Natural killer cell (primary cell): Measurements from ENCODE around the gene ACLY. TPM values are rescaled to one million over a fixed set of nuclear protein-coding genes. Genes with fewer than 3 reads are reported as not detected.

Experiments
- ATAC-seq, 3 donors: fragments of 150-1000 bp in 2 of 3; fragments of 200-7000 bp in 1 of 3; cut with Tn5 transposase; 1 replicate in 1 of 3; 2 replicates in 2 of 3; pipeline ENCODE4 v1.10.0; 2021; ENCODE audit warnings: mild to moderate bottlenecking in 2 of 3, moderate library complexity in 2 of 3
- DNase-seq, 2 donors: peaks; one replicate each; pipeline versions ENCODE4 v3.0.0 to v3.0.0-alpha.2; 2013 to 2021; ENCODE audit warnings: mixed read lengths in 1 of 2
- H3K27ac ChIP-seq: one replicate; pipeline ENCODE4 v1.5.1; 2013; ENCODE audit warnings: mild to moderate bottlenecking, low read length
- H3K27me3 ChIP-seq: one replicate; pipeline ENCODE4 v1.6.1; 2013; ENCODE audit warnings: low read length; ENCODE audit not compliant: control insufficient read depth, insufficient read depth
- H3K36me3 ChIP-seq: one replicate; pipeline ENCODE4 v1.6.1; 2013; ENCODE audit warnings: low read length; ENCODE audit not compliant: control insufficient read depth, insufficient read depth
- H3K4me1 ChIP-seq: one replicate; pipeline ENCODE4 v1.6.1; 2013; ENCODE audit warnings: low read length; ENCODE audit not compliant: control insufficient read depth, insufficient read depth
- H3K4me3 ChIP-seq: one replicate; pipeline ENCODE4 v1.5.1; 2013; ENCODE audit warnings: low read length
- H3K9me3 ChIP-seq: one replicate; pipeline ENCODE4 v1.6.1; 2013; ENCODE audit warnings: low read length; ENCODE audit not compliant: control insufficient read depth, insufficient read depth
- H3K27ac Mint-ChIP-seq, 2 donors: one replicate each; pipeline ENCODE4 v1.8.0; 2022; ENCODE audit warnings: mild to moderate bottlenecking in 2 of 2, mixed read lengths in 2 of 2, moderate library complexity in 1 of 2
- H3K27me3 Mint-ChIP-seq, 2 donors: one replicate each; pipeline ENCODE4 v1.8.0; 2022; ENCODE audit warnings: low read depth in 2 of 2, mixed read lengths in 2 of 2
- H3K36me3 Mint-ChIP-seq: one replicate; pipeline ENCODE4 v1.8.0; 2022; ENCODE audit warnings: mixed read lengths
- H3K4me1 Mint-ChIP-seq, 2 donors: one replicate each; pipeline ENCODE4 v1.8.0; 2022; ENCODE audit warnings: mixed read lengths in 2 of 2
- H3K4me3 Mint-ChIP-seq: one replicate; pipeline ENCODE4 v1.8.0; 2022; ENCODE audit warnings: mild to moderate bottlenecking, moderate library complexity, mixed read lengths
- H3K9me3 Mint-ChIP-seq, 2 donors: one replicate each; pipeline ENCODE4 v1.8.0; 2022; ENCODE audit warnings: mixed read lengths in 2 of 2
- WGBS: methylation state at CpG from one replicate; pipeline ENCODE4 v1.1.7; 2013; ENCODE audit warnings: missing lambda C conversion rate; ENCODE audit not compliant: insufficient coverage; 5-methylcytosine and 5-hydroxymethylcytosine counted together
- intact Hi-C: fragments of 100-400 bp; cut with micrococcal nuclease; formaldehyde crosslinking; loops from one replicate; pipeline ENCODE4 v1.14.2; 2022
- total RNA-seq, 4 donors: library from RNA; stranded (reverse); fragments of 120-200 nt in 1 of 4; gene quantifications; one replicate each; pipeline versions ENCODE4 v1.2.3 to v1.2.4, GENCODE V29; 2013 to 2022
- TF ChIP-seq, protein P1 (sequence below): fragments of 200-600 bp; IDR thresholded peaks from one replicate; pipeline ENCODE4 v1.8.0; 2022; ENCODE audit warnings: antibody characterized with exemption

ACLY gene
- total RNA-seq, 3 donors from 2014 or later (not counting 1 experiment from before 2014, with no cell fraction given) = 86.5 to 106 (median 106) TPM

DNA sequence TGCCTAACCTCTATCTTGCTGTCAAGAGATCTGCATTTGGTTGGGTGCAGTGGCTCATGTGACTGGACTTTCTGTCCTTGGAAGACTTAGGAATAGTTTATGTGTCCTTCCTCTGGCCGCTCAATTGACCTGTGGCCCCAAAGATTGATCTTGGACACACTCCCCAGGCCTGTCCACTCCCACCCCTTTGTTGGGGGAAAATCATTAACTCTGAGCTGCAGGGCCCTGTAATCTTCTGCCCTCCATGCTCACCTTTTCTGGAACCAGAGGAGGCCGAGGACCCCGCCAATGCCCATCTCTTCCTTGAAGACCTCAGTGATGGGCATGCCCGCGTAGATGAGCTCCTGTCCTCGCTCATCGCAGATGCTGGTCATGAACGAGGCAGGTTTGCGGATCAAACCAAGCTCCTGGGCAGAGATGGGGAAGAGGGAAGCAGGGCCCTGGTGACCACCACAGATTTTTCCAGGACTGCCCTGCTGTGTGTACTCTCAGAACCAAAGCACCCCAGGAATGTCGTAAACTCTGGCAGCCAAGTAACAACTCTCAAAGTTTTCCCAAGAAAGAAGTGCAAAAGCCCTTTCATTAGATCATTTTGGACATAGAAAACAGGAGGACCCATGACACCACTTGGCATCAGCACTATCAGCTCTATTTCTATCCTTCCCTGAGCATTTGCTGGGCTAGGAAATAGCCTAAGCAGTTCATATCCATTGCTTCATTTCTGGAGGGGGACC is 45.0 kb downstream of the ACLY start:
- TF ChIP-seq, protein P1, sequence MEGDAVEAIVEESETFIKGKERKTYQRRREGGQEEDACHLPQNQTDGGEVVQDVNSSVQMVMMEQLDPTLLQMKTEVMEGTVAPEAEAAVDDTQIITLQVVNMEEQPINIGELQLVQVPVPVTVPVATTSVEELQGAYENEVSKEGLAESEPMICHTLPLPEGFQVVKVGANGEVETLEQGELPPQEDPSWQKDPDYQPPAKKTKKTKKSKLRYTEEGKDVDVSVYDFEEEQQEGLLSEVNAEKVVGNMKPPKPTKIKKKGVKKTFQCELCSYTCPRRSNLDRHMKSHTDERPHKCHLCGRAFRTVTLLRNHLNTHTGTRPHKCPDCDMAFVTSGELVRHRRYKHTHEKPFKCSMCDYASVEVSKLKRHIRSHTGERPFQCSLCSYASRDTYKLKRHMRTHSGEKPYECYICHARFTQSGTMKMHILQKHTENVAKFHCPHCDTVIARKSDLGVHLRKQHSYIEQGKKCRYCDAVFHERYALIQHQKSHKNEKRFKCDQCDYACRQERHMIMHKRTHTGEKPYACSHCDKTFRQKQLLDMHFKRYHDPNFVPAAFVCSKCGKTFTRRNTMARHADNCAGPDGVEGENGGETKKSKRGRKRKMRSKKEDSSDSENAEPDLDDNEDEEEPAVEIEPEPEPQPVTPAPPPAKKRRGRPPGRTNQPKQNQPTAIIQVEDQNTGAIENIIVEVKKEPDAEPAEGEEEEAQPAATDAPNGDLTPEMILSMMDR = no peak
- Mint-ChIP-seq H3K4me1 (no peaks in the 10 kb centered on the region), H3K36me3 (peaks cover 18% of the 10 kb centered on the region), H3K27me3 (no peaks in the 10 kb centered on the region), H3K4me3 (no peak overlapping the region), H3K27ac (no peak overlapping the region), H3K9me3 (no peaks in the 10 kb centered on the region)
- Histone ChIP-seq H3K4me1 (no peaks in the 10 kb centered on the region), H3K9me3 (no peaks in the 10 kb centered on the region), H3K27ac (no peak overlapping the region), H3K4me3 (no peak overlapping the region), H3K27me3 (no peaks in the 10 kb centered on the region), H3K36me3 (peaks cover 56% of the 10 kb centered on the region)
- no peak for ATAC-seq
- 99% methylated on average over 10 of the region's 10 CpGs for WGBS
- intact Hi-C loops = no loop called here
- DNase-seq = no peak

DNA sequence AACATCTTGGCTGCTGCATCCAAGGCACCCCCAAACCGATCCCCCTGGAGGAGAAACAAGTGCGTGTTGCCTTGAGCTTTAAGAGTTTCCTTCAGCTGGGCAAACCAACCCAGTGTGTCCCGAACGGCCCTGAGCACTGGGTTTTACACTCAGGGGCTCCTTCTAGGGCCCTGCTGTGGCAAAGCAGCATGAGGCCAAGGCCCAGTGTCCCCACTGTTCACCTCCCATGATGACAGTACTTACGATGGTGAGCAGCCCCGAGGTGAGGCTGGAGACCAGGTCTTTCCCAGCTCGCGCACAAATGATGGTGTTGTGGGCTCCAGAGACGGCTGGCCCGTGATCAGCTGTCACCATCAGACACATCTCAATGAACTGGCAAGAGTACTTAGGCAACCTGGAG is 47.0 kb downstream of the ACLY start:
- peaks cover 6% of the 10 kb centered on the region for H3K36me3 Mint-ChIP-seq
- H3K9me3 ChIP-seq = no peaks in the 10 kb centered on the region
- no peaks in the 10 kb centered on the region for H3K27me3 Mint-ChIP-seq
- no peak overlapping the region for H3K27ac ChIP-seq
- H3K27ac Mint-ChIP-seq = no peak overlapping the region
- intact Hi-C loops = no loop called here
- no peak for ATAC-seq
- no peak for DNase-seq
- H3K9me3 Mint-ChIP-seq = no peaks in the 10 kb centered on the region
- WGBS = over 99% methylated on average over 10 of the region's 10 CpGs
- H3K4me1 Mint-ChIP-seq = no peaks in the 10 kb centered on the region
- H3K4me1 ChIP-seq = no peaks in the 10 kb centered on the region
- H3K27me3 ChIP-seq = no peaks in the 10 kb centered on the region
- no peak overlapping the region for H3K4me3 Mint-ChIP-seq
- H3K36me3 ChIP-seq = peaks cover 48% of the 10 kb centered on the region
- TF ChIP-seq, protein P1 = no peak
- H3K4me3 ChIP-seq = no peak overlapping the region

DNA sequence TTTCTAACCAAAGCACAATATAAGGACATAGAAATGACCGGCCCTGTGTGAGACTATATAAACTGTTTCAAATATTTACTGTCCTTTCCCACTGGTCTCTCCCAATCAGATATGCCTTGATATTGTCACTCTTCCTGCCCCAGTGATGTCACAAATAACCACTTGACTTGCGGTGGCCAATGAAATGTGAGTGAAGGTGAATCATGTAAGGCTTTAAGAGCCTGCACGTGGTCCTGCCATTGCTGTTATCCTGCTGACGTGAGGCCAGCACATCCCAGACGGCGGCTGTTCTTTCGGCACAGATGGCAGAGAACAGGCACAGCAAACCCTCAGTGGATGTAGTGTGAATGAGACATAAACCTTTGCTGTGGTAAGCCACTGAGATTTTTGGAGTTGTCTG is 48.1 kb downstream of the ACLY start:
- Histone ChIP-seq H3K36me3 (peaks cover 47% of the 10 kb centered on the region), H3K27ac (no peak overlapping the region), H3K27me3 (no peaks in the 10 kb centered on the region), H3K4me3 (no peak overlapping the region), H3K9me3 (no peaks in the 10 kb centered on the region), H3K4me1 (peaks cover 2% of the 10 kb centered on the region)
- TF ChIP-seq, protein P1 = no peak
- H3K27ac Mint-ChIP-seq = no peak overlapping the region
- H3K4me1 Mint-ChIP-seq = peaks cover 0 to under 1% of the 10 kb centered on the region in 2 donors
- H3K36me3 Mint-ChIP-seq = peaks cover 6% of the 10 kb centered on the region
- no peaks in the 10 kb centered on the region for H3K9me3 Mint-ChIP-seq
- ATAC-seq (no peak), DNase-seq (no peak)
- intact Hi-C loops = no loop called here
- WGBS = 97% methylated on average over 7 of the region's 7 CpGs
- no peak overlapping the region for H3K4me3 Mint-ChIP-seq
- H3K27me3 Mint-ChIP-seq = no peaks in the 10 kb centered on the region

DNA sequence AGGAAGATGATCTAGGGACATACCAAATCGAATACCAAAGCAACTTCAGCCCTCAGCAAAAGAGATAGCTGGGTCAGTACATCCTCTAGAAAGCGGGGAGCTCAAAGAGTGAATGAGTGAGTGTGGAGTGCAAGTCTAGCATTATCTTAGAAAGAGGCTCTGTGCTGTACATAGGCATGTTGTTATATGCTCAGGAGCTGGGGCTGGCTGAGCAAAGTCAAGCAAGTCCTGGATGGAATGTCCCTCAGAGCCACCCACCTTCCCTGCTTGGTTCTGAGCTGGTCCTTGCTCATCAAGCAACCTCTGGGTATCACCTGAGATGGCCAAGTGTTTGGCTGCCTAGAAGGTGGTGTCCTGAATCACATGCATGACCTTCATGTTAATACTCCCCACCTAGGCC is 48.7 kb downstream of the ACLY start:
- H3K27me3 Mint-ChIP-seq = no peaks in the 10 kb centered on the region
- H3K9me3 ChIP-seq = no peaks in the 10 kb centered on the region
- H3K27ac Mint-ChIP-seq = no peak overlapping the region
- H3K4me3 ChIP-seq = no peak overlapping the region
- ATAC-seq (no peak), DNase-seq (no peak)
- H3K9me3 Mint-ChIP-seq = no peaks in the 10 kb centered on the region
- no peak overlapping the region for H3K27ac ChIP-seq
- peaks cover 47% of the 10 kb centered on the region for H3K36me3 ChIP-seq
- peaks cover 0 to 5% of the 10 kb centered on the region in 2 donors for H3K4me1 Mint-ChIP-seq
- TF ChIP-seq, protein P1 = no peak
- H3K36me3 Mint-ChIP-seq = peaks cover 6% of the 10 kb centered on the region
- WGBS = 100% methylated on average over 2 of the region's 2 CpGs
- H3K4me1 ChIP-seq = peaks cover 4% of the 10 kb centered on the region
- H3K27me3 ChIP-seq = no peaks in the 10 kb centered on the region
- intact Hi-C loops = no loop called here
- no peak overlapping the region for H3K4me3 Mint-ChIP-seq
